Measurements from ENCODE around the gene SKAP2.

SKAP2 gene

DNA sequence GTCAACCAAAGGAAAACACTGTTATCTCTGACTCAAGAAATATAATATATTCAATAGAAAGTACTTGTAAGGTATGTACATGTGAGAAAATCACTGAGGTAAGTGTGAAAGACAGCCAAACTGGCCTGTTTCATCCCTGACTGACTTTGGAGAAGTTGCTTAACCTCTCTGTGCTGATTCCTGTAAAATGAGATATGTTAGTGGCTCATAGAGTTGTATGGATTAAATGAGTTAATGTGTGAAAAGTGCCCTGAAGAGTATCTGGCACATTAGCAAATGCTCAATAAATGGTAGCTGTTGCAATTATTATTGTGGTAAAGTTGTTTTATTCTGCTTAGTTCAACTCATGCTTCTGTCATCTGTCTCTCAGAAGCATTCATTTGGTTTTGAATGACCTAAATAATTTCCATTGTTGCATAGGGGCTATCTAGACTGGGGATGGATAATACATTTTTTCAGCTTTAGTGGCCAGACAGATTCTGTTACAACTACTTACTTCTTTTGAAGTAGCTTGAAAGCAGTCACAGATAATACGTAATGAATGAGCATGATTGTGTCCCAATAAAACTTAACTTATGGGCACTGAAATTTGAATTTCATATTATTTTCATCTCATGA lies 84.3 kb downstream of the SKAP2 start:
- no CpG with 5 or more reads among the region's 1 CpG for WGBS, 2 donors (ENCODE audit: extremely low coverage in 2 of 2, insufficient read length in 2 of 2, insufficient replicate concordance in 1 of 2)
- no peak for DNase-seq (ENCODE audit: low spot score)
- H3K36me3 ChIP-seq (replicated peaks in 1 of 2; ENCODE audit: control insufficient read depth in 2 of 2, insufficient read depth in 2 of 2, low read length in 2 of 2): no peaks in the 10 kb centered on the region
- no peak overlapping the region for H3K14ac ChIP-seq (ENCODE audit: low read length)
- no peaks in the 10 kb centered on the region for H3K79me1 ChIP-seq (ENCODE audit: low read depth, low read length)
- H4K91ac ChIP-seq (ENCODE audit: low read depth, low read length, poor library complexity): no peak overlapping the region
- no peak overlapping the region for H3K9ac ChIP-seq (ENCODE audit: low read depth, low read length, poor library complexity)
- H2AK5ac ChIP-seq (ENCODE audit: low read depth, low read length): no peak overlapping the region
- H4K8ac ChIP-seq (ENCODE audit: low read depth, low read length): no peak overlapping the region
- no peak overlapping the region for H2BK15ac ChIP-seq (ENCODE audit: low read length)
- no peak overlapping the region for H2BK120ac ChIP-seq (ENCODE audit: low read depth, low read length)
- H3K4me3 ChIP-seq (ENCODE audit: low read length in 2 of 2): no peak overlapping the region
- no peak overlapping the region for H2AFZ ChIP-seq (ENCODE audit: low read length)
- no peak overlapping the region for H3K23ac ChIP-seq (ENCODE audit: low read depth, low read length, poor library complexity)
- H3K27me3 ChIP-seq (ENCODE audit: control insufficient read depth in 3 of 3, insufficient read depth in 3 of 3, low read depth in 1 of 3, low read length in 3 of 3): no peaks in the 10 kb centered on the region
- no peak overlapping the region for H2BK12ac ChIP-seq (ENCODE audit: low read length)
- H3K4me2 ChIP-seq (ENCODE audit: insufficient read depth, low read length, poor library complexity, severe bottlenecking): no peak overlapping the region
- H2BK5ac ChIP-seq (ENCODE audit: low read length): no peak overlapping the region
- no peak overlapping the region for H3K27ac ChIP-seq (replicated peaks; ENCODE audit: low read length)
- H3K18ac ChIP-seq (ENCODE audit: low read length): no peak overlapping the region
- H3K4ac ChIP-seq (ENCODE audit: low read length): no peak overlapping the region
- H3K4me1 ChIP-seq (ENCODE audit: control insufficient read depth in 2 of 2, insufficient read depth in 1 of 2, low read depth in 1 of 2, low read length in 2 of 2): no peaks in the 10 kb centered on the region
- H3K9me3 ChIP-seq (replicated peaks in 1 of 2; ENCODE audit: control insufficient read depth in 2 of 2, insufficient read depth in 1 of 2, low read depth in 1 of 2, low read length in 2 of 2): no peaks in the 10 kb centered on the region

- H2BK5ac ChIP-seq (ENCODE audit: low read length): no peak overlapping the region
- H3K14ac ChIP-seq (ENCODE audit: low read length): no peak overlapping the region
- no peak overlapping the region for H4K8ac ChIP-seq (ENCODE audit: low read depth, low read length)
- no peaks in the 10 kb centered on the region for H3K79me1 ChIP-seq (ENCODE audit: low read depth, low read length)
- no peak for DNase-seq (ENCODE audit: low spot score)
- no peak overlapping the region for H2BK120ac ChIP-seq (ENCODE audit: low read depth, low read length)
- H3K4me1 ChIP-seq (ENCODE audit: control insufficient read depth in 2 of 2, insufficient read depth in 1 of 2, low read depth in 1 of 2, low read length in 2 of 2): no peaks in the 10 kb centered on the region
- no peak overlapping the region for H2AK5ac ChIP-seq (ENCODE audit: low read depth, low read length)
- no peak overlapping the region for H3K4me2 ChIP-seq (ENCODE audit: insufficient read depth, low read length, poor library complexity, severe bottlenecking)
- H2BK12ac ChIP-seq (ENCODE audit: low read length): no peak overlapping the region
- no peak overlapping the region for H4K91ac ChIP-seq (ENCODE audit: low read depth, low read length, poor library complexity)
- H3K4me3 ChIP-seq (ENCODE audit: low read length in 2 of 2): no peak overlapping the region
- no peak overlapping the region for H3K18ac ChIP-seq (ENCODE audit: low read length)
- no peaks in the 10 kb centered on the region for H3K27me3 ChIP-seq (ENCODE audit: control insufficient read depth in 3 of 3, insufficient read depth in 3 of 3, low read depth in 1 of 3, low read length in 3 of 3)
- H3K4ac ChIP-seq (ENCODE audit: low read length): no peak overlapping the region
- no peak overlapping the region for H3K23ac ChIP-seq (ENCODE audit: low read depth, low read length, poor library complexity)
- no peak overlapping the region for H3K27ac ChIP-seq (replicated peaks; ENCODE audit: low read length)
- no peak overlapping the region for H3K9ac ChIP-seq (ENCODE audit: low read depth, low read length, poor library complexity)
- H3K36me3 ChIP-seq (replicated peaks in 1 of 2; ENCODE audit: control insufficient read depth in 2 of 2, insufficient read depth in 2 of 2, low read length in 2 of 2): no peaks in the 10 kb centered on the region
- no peak overlapping the region for H2BK15ac ChIP-seq (ENCODE audit: low read length)
- no peaks in the 10 kb centered on the region for H3K9me3 ChIP-seq (replicated peaks in 1 of 2; ENCODE audit: control insufficient read depth in 2 of 2, insufficient read depth in 1 of 2, low read depth in 1 of 2, low read length in 2 of 2)
- no peak overlapping the region for H2AFZ ChIP-seq (ENCODE audit: low read length)
Observed at GRCh38 chr7:26777385-26777784, 87.0 kb downstream of the SKAP2 start.

DNA sequence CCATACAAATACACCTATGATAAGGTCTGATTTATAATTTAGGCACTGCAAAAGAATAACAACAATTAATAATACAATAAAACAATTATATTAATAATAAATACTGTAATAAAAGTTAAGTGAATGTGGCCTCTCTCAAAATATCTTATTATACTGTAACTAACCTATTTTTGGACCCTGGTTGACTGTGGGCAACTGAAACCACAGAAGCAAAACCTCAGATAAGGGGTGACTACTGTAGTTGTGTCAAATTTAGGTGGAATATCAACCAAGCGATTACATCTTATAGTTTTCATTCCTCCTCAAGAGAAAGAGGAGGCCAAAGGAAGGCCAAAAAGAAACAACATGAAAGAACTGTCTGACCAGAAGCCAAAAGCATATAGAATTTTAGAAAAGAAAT lies 103.9 kb downstream of the SKAP2 start:
- Histone ChIP-seq H3K27ac (replicated peaks; ENCODE audit: low read length) (no peak overlapping the region), H3K9me3 (replicated peaks in 1 of 2; ENCODE audit: control insufficient read depth in 2 of 2, insufficient read depth in 1 of 2, low read depth in 1 of 2, low read length in 2 of 2) (peaks cover 0 to 2% of the 10 kb centered on the region in 2 donors), H2BK15ac (ENCODE audit: low read length) (no peak overlapping the region), H2BK12ac (ENCODE audit: low read length) (no peak overlapping the region), H2BK5ac (ENCODE audit: low read length) (no peak overlapping the region), H3K4ac (ENCODE audit: low read length) (no peak overlapping the region), H2BK120ac (ENCODE audit: low read depth, low read length) (no peak overlapping the region), H3K4me1 (ENCODE audit: control insufficient read depth in 2 of 2, insufficient read depth in 1 of 2, low read depth in 1 of 2, low read length in 2 of 2) (no peaks in the 10 kb centered on the region), H4K91ac (ENCODE audit: low read depth, low read length, poor library complexity) (no peak overlapping the region), H3K36me3 (replicated peaks in 1 of 2; ENCODE audit: control insufficient read depth in 2 of 2, insufficient read depth in 2 of 2, low read length in 2 of 2) (no peaks in the 10 kb centered on the region), H3K79me1 (ENCODE audit: low read depth, low read length) (no peaks in the 10 kb centered on the region), H3K9ac (ENCODE audit: low read depth, low read length, poor library complexity) (no peak overlapping the region), H2AK5ac (ENCODE audit: low read depth, low read length) (no peak overlapping the region), H3K23ac (ENCODE audit: low read depth, low read length, poor library complexity) (no peak overlapping the region), H2AFZ (ENCODE audit: low read length) (no peak overlapping the region), H3K14ac (ENCODE audit: low read length) (no peak overlapping the region), H3K4me2 (ENCODE audit: insufficient read depth, low read length, poor library complexity, severe bottlenecking) (no peak overlapping the region), H4K8ac (ENCODE audit: low read depth, low read length) (no peak overlapping the region), H3K27me3 (ENCODE audit: control insufficient read depth in 3 of 3, insufficient read depth in 3 of 3, low read depth in 1 of 3, low read length in 3 of 3) (no peaks in the 10 kb centered on the region), H3K18ac (ENCODE audit: low read length) (no peak overlapping the region), H3K4me3 (ENCODE audit: low read length in 2 of 2) (no peak overlapping the region)
- WGBS, 2 donors (ENCODE audit: extremely low coverage in 2 of 2, insufficient read length in 2 of 2, insufficient replicate concordance in 1 of 2): no CpG with 5 or more reads among the region's 1 CpG
- DNase-seq (ENCODE audit: low spot score): no peak

DNA sequence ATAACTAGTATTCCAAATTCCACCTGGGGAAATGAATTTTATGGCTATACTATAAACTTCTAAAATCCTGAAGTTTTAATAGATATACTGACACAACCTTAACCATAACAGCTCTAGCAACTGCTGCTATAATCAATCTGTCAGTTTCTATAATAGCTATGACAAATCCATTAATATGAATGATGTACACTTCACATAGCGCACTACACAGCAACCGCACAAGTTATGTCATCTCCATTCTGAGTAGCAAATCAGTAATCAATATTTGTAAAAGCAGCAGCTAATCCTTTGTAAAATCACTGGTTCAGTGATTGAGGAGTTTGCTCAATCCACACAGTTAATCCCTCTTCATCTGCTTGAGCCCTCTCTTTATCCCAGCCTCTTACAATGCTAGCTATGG lies 105.3 kb downstream of the SKAP2 start:
- no peak overlapping the region for H2AFZ ChIP-seq (ENCODE audit: low read length)
- no peak overlapping the region for H4K8ac ChIP-seq (ENCODE audit: low read depth, low read length)
- no peak overlapping the region for H4K91ac ChIP-seq (ENCODE audit: low read depth, low read length, poor library complexity)
- no peak overlapping the region for H2BK15ac ChIP-seq (ENCODE audit: low read length)
- H2BK5ac ChIP-seq (ENCODE audit: low read length): no peak overlapping the region
- DNase-seq (ENCODE audit: low spot score): no peak
- no CpG with 5 or more reads among the region's 2 CpGs for WGBS, 2 donors (ENCODE audit: extremely low coverage in 2 of 2, insufficient read length in 2 of 2, insufficient replicate concordance in 1 of 2)
- no peak overlapping the region for H3K4me3 ChIP-seq (ENCODE audit: low read length in 2 of 2)
- no peaks in the 10 kb centered on the region for H3K4me1 ChIP-seq (ENCODE audit: control insufficient read depth in 2 of 2, insufficient read depth in 1 of 2, low read depth in 1 of 2, low read length in 2 of 2)
- no peaks in the 10 kb centered on the region for H3K36me3 ChIP-seq (replicated peaks in 1 of 2; ENCODE audit: control insufficient read depth in 2 of 2, insufficient read depth in 2 of 2, low read length in 2 of 2)
- no peak overlapping the region for H2BK120ac ChIP-seq (ENCODE audit: low read depth, low read length)
- H3K18ac ChIP-seq (ENCODE audit: low read length): no peak overlapping the region
- no peak overlapping the region for H3K4ac ChIP-seq (ENCODE audit: low read length)
- H3K14ac ChIP-seq (ENCODE audit: low read length): no peak overlapping the region
- no peaks in the 10 kb centered on the region for H3K27me3 ChIP-seq (ENCODE audit: control insufficient read depth in 3 of 3, insufficient read depth in 3 of 3, low read depth in 1 of 3, low read length in 3 of 3)
- H2BK12ac ChIP-seq (ENCODE audit: low read length): no peak overlapping the region
- no peak overlapping the region for H3K4me2 ChIP-seq (ENCODE audit: insufficient read depth, low read length, poor library complexity, severe bottlenecking)
- no peak overlapping the region for H3K27ac ChIP-seq (replicated peaks; ENCODE audit: low read length)
- H3K9me3 ChIP-seq (replicated peaks in 1 of 2; ENCODE audit: control insufficient read depth in 2 of 2, insufficient read depth in 1 of 2, low read depth in 1 of 2, low read length in 2 of 2): peaks cover 0 to 2% of the 10 kb centered on the region in 2 donors
- no peaks in the 10 kb centered on the region for H3K79me1 ChIP-seq (ENCODE audit: low read depth, low read length)
- no peak overlapping the region for H3K9ac ChIP-seq (ENCODE audit: low read depth, low read length, poor library complexity)
- H2AK5ac ChIP-seq (ENCODE audit: low read depth, low read length): no peak overlapping the region
- H3K23ac ChIP-seq (ENCODE audit: low read depth, low read length, poor library complexity): no peak overlapping the region

Data from neuronal stem cell (in vitro differentiated cells).